ENCODE results near the gene GTF2F1.

DNA sequence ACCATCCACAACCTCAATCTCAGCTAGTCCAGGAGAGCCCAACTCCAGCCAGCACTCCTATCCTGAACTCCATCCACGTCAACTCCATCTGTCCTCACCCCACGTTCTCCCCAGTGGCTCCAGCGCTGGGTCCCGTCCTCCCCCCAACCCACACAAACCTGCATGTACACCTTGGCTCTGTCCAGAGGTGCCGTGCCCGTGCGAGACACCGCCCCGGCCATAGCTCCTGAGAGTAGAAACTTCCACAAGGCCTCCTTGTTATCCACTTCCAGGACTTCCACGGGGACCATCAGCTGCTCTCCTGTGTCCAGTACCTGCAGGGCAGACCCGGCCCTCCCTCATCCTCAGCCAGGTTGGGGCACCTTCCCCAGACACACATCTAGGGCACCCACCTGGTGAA, 38.9 kb upstream of the GTF2F1 start:
- TF ChIP-seq CTCF (IDR thresholded peaks at IDR 0.05), result no peak
- no peak for TF ChIP-seq POLR2A (IDR thresholded peaks at IDR 0.05)
